C4-2B (cell line): ENCODE measurements around the gene RNF13.

Source experiments
- ZFX ChIP-seq: fragments of 450-650 bp; IDR thresholded peaks from 2 replicates; pipeline ENCODE4 v1.6.1; 2017
- TF ChIP-seq, protein P1 (sequence below): fragments of 450-650 bp; conservative IDR thresholded peaks from 2 replicates; pipeline ENCODE4 v1.5.1; 2017; ENCODE audit warnings: mild to moderate bottlenecking

DNA sequence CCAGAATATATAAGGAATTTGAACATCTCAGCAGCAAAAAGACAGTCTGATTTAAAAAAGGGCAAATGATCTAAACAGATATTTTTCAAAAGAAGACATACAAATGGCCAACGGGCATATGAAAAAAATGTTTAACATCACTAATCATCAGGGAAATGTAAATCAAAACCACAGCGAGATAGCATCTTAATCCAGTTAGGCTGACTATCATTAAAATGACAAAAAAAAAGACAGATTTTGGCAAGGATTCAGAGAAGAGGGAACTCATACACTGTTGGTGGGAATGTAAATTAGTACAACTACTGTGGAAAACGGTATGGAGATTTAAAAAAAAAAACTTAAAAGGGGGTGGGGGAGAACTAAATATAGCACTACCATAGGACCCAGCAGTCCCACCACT is 47.9 kb downstream of the RNF13 start:
- TF ChIP-seq ZFX, result no peak
- TF ChIP-seq, protein P1, sequence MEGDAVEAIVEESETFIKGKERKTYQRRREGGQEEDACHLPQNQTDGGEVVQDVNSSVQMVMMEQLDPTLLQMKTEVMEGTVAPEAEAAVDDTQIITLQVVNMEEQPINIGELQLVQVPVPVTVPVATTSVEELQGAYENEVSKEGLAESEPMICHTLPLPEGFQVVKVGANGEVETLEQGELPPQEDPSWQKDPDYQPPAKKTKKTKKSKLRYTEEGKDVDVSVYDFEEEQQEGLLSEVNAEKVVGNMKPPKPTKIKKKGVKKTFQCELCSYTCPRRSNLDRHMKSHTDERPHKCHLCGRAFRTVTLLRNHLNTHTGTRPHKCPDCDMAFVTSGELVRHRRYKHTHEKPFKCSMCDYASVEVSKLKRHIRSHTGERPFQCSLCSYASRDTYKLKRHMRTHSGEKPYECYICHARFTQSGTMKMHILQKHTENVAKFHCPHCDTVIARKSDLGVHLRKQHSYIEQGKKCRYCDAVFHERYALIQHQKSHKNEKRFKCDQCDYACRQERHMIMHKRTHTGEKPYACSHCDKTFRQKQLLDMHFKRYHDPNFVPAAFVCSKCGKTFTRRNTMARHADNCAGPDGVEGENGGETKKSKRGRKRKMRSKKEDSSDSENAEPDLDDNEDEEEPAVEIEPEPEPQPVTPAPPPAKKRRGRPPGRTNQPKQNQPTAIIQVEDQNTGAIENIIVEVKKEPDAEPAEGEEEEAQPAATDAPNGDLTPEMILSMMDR, result no peak
